Measurements from ENCODE around the gene CRYBB1. TPM values are rescaled to one million over a fixed set of nuclear protein-coding genes. Genes with fewer than 3 reads are reported as not detected.

CRYBB1 gene
- total and polyA plus RNA-seq, 2 donors (not counting 1 experiment from before 2014, with no cell fraction given) = 0.18 TPM; not detected in 1

- H3K36me3 ChIP-seq (replicated peaks in 1 of 2; ENCODE audit: control extremely low read depth in 1 of 2, control insufficient read depth in 1 of 2, extremely low read depth in 1 of 2, insufficient read depth in 2 of 2, low read length in 1 of 2) = peaks cover 0 to 17% of the 10 kb centered on the region in 2 experiments
- intact Hi-C loops (cut with micrococcal nuclease) = no loop called here
- no peak overlapping the region for H3K9ac ChIP-seq (ENCODE audit: low read length)
- Mint-ChIP-seq H3K27me3 (no peaks in the 10 kb centered on the region), H3K4me1 (peaks cover 17% of the 10 kb centered on the region), H3K4me3 (no peak overlapping the region), H3K27ac (no peak overlapping the region), H3K9me3 (ENCODE audit: insufficient read depth) (no peaks in the 10 kb centered on the region)
- H3K4me1 ChIP-seq (ENCODE audit: control insufficient read depth in 2 of 2, insufficient read depth in 2 of 2, low read length in 2 of 2) = peaks cover 0 to 3% of the 10 kb centered on the region in 2 donors
- TF ChIP-seq EZH2 (IDR thresholded peaks at IDR 0.05; ENCODE audit: borderline replicate concordance, insufficient read depth, low read depth, low read length, poor library complexity, severe bottlenecking) (no peak), CTCF (IDR thresholded peaks at IDR 0.05) (no peak)
- no peak overlapping the region for H3K4me2 ChIP-seq (replicated peaks; ENCODE audit: low read depth, low read length, poor library complexity, severe bottlenecking)
- no peak overlapping the region for H3K4me3 ChIP-seq (ENCODE audit: control extremely low read depth in 1 of 5, extremely low read depth in 1 of 5, insufficient read depth in 1 of 5, low read depth in 2 of 5, low read length in 4 of 5)
- 50% methylated on average over 2 of the region's 8 CpGs for WGBS (ENCODE audit: insufficient coverage)
- ChIA-PET CTCF (no interaction called here), POLR2A (no interaction called here)
- no peak for ATAC-seq (ENCODE audit: low read depth)
- H3K9me3 ChIP-seq (ENCODE audit: control extremely low read depth in 1 of 3, control insufficient read depth in 2 of 3, insufficient read depth in 1 of 3, low read length in 2 of 3) = no peaks in the 10 kb centered on the region
- peaks cover 79% of the 10 kb centered on the region for H3K79me2 ChIP-seq (ENCODE audit: control insufficient read depth, insufficient read depth, low read length)
- H3K27ac ChIP-seq (ENCODE audit: low read length in 2 of 2) = no peak overlapping the region
- no peaks in the 10 kb centered on the region for H3K27me3 ChIP-seq (replicated peaks in 1 of 4; ENCODE audit: control extremely low read depth in 1 of 4, control insufficient read depth in 3 of 4, insufficient read depth in 4 of 4, low read length in 3 of 4)
- H2AFZ ChIP-seq (ENCODE audit: insufficient read depth, low read depth, low read length, poor library complexity, severe bottlenecking) = no peak overlapping the region
- DNase-seq = no peak
- H4K20me1 ChIP-seq (ENCODE audit: control insufficient read depth, insufficient read depth, low read length, poor library complexity, severe bottlenecking) = peaks cover 11% of the 10 kb centered on the region
Observed at GRCh38 chr22:26565889-26566288, 51.9 kb downstream of the CRYBB1 start.

DNA sequence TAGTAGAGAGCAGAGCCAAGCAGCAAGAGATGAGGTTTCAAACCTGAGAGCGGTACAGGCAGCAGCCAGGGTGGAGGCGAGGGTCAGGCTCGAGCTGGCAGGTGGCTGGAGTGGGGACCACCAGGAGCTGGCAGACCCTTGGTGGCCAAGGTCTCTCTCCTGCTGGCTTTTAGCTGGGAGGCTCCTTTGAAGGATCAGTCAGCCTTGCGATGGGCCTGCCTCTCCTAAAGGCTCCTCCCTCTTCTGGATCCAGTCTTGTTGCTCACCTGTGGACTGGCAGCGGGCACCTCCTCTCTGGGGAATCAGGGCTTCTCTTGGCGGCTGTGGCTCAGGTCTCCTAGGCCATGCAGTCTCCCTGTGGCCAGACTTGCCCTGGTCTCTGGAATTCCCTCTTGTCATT is 52.6 kb downstream of the CRYBB1 start:
- Histone ChIP-seq H4K20me1 (ENCODE audit: control insufficient read depth, insufficient read depth, low read length, poor library complexity, severe bottlenecking) (peaks cover 11% of the 10 kb centered on the region), H3K4me3 (ENCODE audit: control extremely low read depth in 1 of 5, extremely low read depth in 1 of 5, insufficient read depth in 1 of 5, low read depth in 2 of 5, low read length in 4 of 5) (no peak overlapping the region), H3K79me2 (ENCODE audit: control insufficient read depth, insufficient read depth, low read length) (peaks cover 74% of the 10 kb centered on the region), H3K9me3 (ENCODE audit: control extremely low read depth in 1 of 3, control insufficient read depth in 2 of 3, insufficient read depth in 1 of 3, low read length in 2 of 3) (no peaks in the 10 kb centered on the region), H2AFZ (ENCODE audit: insufficient read depth, low read depth, low read length, poor library complexity, severe bottlenecking) (no peak overlapping the region), H3K9ac (ENCODE audit: low read length) (no peak overlapping the region), H3K27me3 (replicated peaks in 1 of 4; ENCODE audit: control extremely low read depth in 1 of 4, control insufficient read depth in 3 of 4, insufficient read depth in 4 of 4, low read length in 3 of 4) (no peaks in the 10 kb centered on the region), H3K27ac (ENCODE audit: low read length in 2 of 2) (no peak overlapping the region), H3K36me3 (replicated peaks in 1 of 2; ENCODE audit: control extremely low read depth in 1 of 2, control insufficient read depth in 1 of 2, extremely low read depth in 1 of 2, insufficient read depth in 2 of 2, low read length in 1 of 2) (peaks cover 0 to 17% of the 10 kb centered on the region in 2 experiments), H3K4me2 (replicated peaks; ENCODE audit: low read depth, low read length, poor library complexity, severe bottlenecking) (no peak overlapping the region), H3K4me1 (ENCODE audit: control insufficient read depth in 2 of 2, insufficient read depth in 2 of 2, low read length in 2 of 2) (peaks cover 0 to under 1% of the 10 kb centered on the region in 2 donors)
- POLR2A ChIA-PET = no interaction called here
- CTCF ChIA-PET = no interaction called here
- ATAC-seq (ENCODE audit: low read depth) = no peak
- peaks cover 12% of the 10 kb centered on the region for H3K4me1 Mint-ChIP-seq
- WGBS (ENCODE audit: insufficient coverage) = 98% methylated on average over 6 of the region's 6 CpGs
- TF ChIP-seq EZH2 (IDR thresholded peaks at IDR 0.05; ENCODE audit: borderline replicate concordance, insufficient read depth, low read depth, low read length, poor library complexity, severe bottlenecking) (no peak), CTCF (IDR thresholded peaks at IDR 0.05) (no peak)
- no peaks in the 10 kb centered on the region for H3K27me3 Mint-ChIP-seq
- no peak for DNase-seq
- H3K9me3 Mint-ChIP-seq (ENCODE audit: insufficient read depth) = no peaks in the 10 kb centered on the region
- no peak overlapping the region for H3K27ac Mint-ChIP-seq
- no peak overlapping the region for H3K4me3 Mint-ChIP-seq
- intact Hi-C loops (cut with micrococcal nuclease) = no loop called here
